GM12865 (cell line): ENCODE measurements around the gene C2CD4A.

Experiments
- DNase-seq: peaks from one replicate; pipeline ENCODE4 v3.0.0; 2010; ENCODE audit warnings: low read depth
- H3K4me3 ChIP-seq: 2 replicates; pipeline ENCODE4 v1.5.1; 2011; ENCODE audit warnings: mild to moderate bottlenecking, low read depth, low read length, control low read depth
- TF ChIP-seq, protein P1 (sequence below): IDR thresholded peaks from 2 replicates; pipeline ENCODE4 v1.5.1; 2011; ENCODE audit warnings: low read length, control low read depth, low read depth, inconsistent platforms; ENCODE audit not compliant: insufficient read depth; ENCODE audit errors: missing control alignments

Gene C2CD4A, protein sequence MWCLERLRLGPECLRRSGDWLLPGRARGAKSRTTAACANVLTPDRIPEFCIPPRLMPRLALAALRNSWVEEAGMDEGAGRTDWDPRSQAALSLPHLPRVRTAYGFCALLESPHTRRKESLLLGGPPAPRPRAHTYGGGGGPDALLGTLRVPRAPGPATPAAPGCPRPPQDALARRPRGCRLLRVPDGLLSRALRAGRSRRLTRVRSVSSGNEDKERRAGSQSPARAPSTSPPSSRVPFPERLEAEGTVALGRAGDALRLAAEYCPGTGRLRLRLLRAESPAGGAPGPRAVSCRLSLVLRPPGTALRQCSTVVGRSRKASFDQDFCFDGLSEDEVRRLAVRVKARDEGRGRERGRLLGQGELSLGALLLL

DNA sequence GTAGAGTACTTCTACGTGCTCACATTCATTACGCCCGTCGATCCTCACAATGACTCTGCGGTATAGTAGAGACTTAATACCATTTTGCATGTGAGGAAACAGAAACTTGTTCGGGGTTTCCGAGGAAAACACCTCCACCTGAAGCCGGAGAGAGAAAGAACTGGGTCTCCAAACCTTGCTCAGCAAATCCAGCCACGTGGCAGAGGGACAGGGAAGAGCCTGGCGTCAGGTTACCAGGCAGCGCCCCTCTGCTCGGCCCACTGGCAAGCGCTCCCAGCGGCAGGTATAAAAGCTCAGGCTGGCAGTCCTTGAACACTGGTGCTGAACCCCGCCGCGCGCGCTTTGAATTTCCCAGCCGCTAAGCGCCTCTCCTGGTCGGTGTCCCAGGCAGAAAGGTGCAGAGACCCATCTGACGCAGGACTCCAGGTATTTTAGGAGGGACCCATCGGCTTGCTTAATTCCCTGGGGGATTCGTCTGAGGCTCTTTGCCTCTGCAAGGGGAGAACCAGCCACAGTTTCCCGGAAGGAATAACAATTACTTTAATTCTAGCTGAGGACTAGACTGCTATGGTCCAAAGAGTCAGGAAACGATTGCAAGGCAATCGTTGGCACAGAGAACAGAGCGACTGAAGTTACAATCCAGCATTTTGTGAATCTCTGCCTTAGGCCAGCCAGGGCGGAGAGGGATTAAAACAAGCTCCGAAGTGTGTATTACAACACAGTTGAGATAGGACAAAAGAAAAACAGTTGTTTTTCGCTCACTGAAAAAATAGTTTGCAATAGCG, at the start of gene C2CD4A:
C2CD4A (plus strand) TSS at position 315 of the 785 bp plus-strand sequence. CDS start 637 bp downstream, outside the sequence.
- DNase-seq = peak; percentile 40
- TF ChIP-seq, protein P1, sequence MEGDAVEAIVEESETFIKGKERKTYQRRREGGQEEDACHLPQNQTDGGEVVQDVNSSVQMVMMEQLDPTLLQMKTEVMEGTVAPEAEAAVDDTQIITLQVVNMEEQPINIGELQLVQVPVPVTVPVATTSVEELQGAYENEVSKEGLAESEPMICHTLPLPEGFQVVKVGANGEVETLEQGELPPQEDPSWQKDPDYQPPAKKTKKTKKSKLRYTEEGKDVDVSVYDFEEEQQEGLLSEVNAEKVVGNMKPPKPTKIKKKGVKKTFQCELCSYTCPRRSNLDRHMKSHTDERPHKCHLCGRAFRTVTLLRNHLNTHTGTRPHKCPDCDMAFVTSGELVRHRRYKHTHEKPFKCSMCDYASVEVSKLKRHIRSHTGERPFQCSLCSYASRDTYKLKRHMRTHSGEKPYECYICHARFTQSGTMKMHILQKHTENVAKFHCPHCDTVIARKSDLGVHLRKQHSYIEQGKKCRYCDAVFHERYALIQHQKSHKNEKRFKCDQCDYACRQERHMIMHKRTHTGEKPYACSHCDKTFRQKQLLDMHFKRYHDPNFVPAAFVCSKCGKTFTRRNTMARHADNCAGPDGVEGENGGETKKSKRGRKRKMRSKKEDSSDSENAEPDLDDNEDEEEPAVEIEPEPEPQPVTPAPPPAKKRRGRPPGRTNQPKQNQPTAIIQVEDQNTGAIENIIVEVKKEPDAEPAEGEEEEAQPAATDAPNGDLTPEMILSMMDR = no peak
- peak within 1 kb of the TSS; percentile 33 for H3K4me3 ChIP-seq

DNA sequence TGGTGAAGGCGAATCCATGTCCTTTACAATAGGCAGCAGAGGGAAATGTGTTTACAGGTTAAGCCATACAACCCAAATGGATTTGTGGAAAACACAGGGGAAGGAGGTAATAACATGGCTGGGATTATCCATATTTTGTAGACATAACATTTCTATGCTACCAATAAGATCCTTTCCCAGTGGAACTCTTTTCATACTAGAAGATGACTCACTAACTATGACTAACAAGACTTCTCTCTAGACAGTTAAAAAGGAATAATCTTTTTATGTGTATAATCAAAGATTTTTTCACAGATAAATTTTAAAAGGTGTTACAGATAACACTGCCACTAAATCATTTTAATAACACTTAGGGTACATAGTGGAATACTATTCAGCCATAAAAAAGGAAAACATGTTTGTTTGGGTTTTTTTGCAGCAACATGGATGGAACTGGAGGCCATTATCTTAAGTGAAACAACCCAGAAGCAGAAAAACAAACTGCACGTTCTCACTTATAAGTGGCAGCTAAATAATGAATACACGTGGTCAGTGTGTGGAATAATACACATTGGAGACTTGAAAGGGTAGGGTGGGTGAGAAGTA, 46.1 kb upstream of the C2CD4A start:
- H3K4me3 ChIP-seq = no peak overlapping the region
- TF ChIP-seq, protein P1 = no peak

DNA sequence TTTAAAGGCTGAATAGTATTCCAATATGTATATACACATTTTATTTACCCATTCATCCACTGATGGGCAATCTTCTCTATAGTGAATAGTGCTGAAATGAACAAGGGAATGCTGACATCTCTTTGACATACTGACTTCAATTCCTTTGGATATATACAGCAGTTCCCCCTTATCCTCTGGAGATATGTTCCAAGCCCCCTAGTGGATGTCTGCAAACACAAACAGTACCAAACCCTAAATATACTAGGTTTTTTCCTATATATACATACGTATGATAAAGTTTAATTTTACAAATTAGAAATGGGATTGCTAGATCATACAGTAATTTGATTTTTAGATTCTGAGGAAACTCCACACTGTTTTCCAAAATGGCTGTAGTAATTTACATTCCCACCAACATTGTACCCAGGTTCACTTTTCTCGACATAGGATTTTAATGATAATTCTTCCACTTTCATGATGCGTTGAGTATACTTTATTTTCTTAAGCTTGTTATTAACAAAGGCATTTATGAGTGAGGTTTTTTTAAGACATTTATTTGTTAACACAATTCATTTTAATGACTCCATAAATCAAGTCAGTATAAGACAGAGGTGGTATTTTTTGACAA, 44.7 kb upstream of the C2CD4A start:
- TF ChIP-seq, protein P1 = no peak
- DNase-seq = no peak
- H3K4me3 ChIP-seq = no peak overlapping the region

More for the DNA sequence above, 46.1 kb upstream of the C2CD4A start:
- no peak for DNase-seq

DNA sequence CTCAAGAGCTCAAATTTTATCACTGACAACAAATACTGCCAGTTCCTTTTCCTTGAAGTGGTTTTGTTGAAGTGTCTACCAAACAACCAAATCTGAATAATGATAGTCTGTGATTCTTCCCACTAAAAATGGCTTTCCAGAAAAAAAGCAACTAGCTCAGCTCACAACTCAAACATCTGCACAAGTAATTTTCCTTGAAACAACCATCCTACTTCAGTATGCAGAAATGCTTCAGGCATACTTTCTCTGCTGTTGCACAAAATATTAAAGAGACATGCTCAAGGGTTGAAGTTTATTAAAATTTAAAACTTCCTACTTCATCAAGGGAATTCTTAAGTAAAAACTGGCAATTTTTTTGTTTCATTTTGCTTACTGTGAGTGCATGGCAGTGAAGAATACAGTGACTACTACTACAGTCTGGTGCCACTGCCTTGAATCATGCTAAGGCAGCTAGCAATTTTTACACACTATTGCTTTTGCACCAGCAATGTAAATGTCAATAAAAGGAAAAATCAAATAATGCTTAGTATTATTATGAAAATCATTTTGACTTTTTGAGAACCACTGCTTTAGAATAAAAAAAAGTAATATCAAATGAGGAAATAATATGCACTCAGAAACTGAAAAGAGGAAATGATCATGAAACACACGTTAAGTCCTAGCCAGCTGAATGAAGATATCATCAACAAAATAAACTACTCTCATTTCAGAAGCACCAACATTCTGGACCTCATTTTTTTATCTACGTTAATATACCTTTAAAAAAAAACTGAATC, 40.1 kb upstream of the C2CD4A start:
- DNase-seq = no peak
- H3K4me3 ChIP-seq = no peak overlapping the region
- TF ChIP-seq, protein P1 = no peak

DNA sequence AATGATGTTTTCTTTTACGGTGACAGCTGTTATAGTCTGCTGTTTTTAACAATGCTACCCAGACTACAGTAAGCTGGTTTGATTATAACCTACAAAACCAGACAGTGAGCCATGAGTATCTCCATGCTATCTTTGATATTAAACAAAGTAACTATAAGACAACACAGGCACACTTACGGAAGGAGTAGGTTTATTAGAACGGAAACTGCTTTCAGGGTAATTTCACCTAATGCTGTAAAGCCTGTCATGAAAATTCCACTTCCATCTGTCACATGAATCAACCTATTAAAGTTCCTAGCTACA, 39.6 kb upstream of the C2CD4A start:
- TF ChIP-seq, protein P1 = no peak
- H3K4me3 ChIP-seq = no peak overlapping the region
- no peak for DNase-seq

DNA sequence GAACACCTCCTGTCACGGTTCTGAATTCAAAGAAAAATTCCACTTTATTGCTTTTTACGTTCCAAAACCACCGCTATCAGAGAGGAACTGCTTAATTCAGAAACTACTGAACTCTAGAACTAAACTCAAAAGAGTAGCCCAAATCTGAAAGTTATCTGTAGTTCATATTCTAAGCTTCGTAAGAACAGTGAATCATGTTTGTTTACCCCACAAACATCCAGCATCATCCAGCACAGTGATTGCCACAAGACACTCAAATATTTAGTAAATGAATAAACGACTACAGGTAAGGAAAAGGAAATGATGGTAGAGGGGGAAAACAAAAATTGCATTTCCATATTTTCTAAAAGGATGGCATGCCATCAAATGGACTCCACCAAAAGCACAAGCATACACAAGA, 38.9 kb upstream of the C2CD4A start:
- TF ChIP-seq, protein P1 = no peak
- no peak for DNase-seq

More for the DNA sequence above, 38.9 kb upstream of the C2CD4A start:
- H3K4me3 ChIP-seq = no peak overlapping the region
